MM.1S (cell line): Measurements from ENCODE around the gene HSPA1L.
A peak's percentile ranks its signal among the peaks of the same experiment; 100 is the strongest.

ENCODE experiments used
- DNase-seq: peaks from one replicate; pipeline ENCODE4 v3.0.0-alpha.2; 2015
- H2AFZ ChIP-seq: fragments of 300-600 bp; sonication (generic); 2 replicates; pipeline ENCODE4 v1.6.0; 2016; ENCODE audit warnings: antibody characterized with exemption, low read length
- H3F3A ChIP-seq: fragments of 300-600 bp; sonication (generic); 2 replicates; pipeline ENCODE4 v1.6.1; 2016; ENCODE audit warnings: mild to moderate bottlenecking, antibody characterized with exemption, low read length, moderate library complexity, mixed read lengths; ENCODE audit not compliant: insufficient read depth
- H3K27ac ChIP-seq: fragments of 300-600 bp; sonication (generic); 2 replicates; pipeline ENCODE4 v1.5.1; 2016; ENCODE audit warnings: mild to moderate bottlenecking, low read length
- H3K27me3 ChIP-seq: fragments of 300-600 bp; sonication (generic); replicated peaks from 2 replicates; pipeline ENCODE4 v1.6.0; 2016; ENCODE audit warnings: low read length; ENCODE audit not compliant: insufficient read depth
- H3K36me3 ChIP-seq: fragments of 300-600 bp; sonication (generic); replicated peaks from 2 replicates; pipeline ENCODE4 v1.6.1; 2016; ENCODE audit warnings: mild to moderate bottlenecking, low read length, mixed read lengths; ENCODE audit not compliant: insufficient read depth
- H3K4me1 ChIP-seq: fragments of 300-600 bp; sonication (generic); 2 replicates; pipeline ENCODE4 v1.6.1; 2016; ENCODE audit warnings: low read length, mixed read lengths
- H3K4me2 ChIP-seq: fragments of 300-600 bp; sonication (generic); 2 replicates; pipeline ENCODE4 v1.6.0; 2016; ENCODE audit warnings: low read depth, low read length
- H3K4me3 ChIP-seq: fragments of 300-600 bp; sonication (generic); 2 replicates; pipeline ENCODE4 v1.5.1; 2016; ENCODE audit warnings: low read length, mixed read lengths
- H3K79me2 ChIP-seq: fragments of 300-600 bp; sonication (generic); 2 replicates; pipeline ENCODE4 v1.6.1; 2016; ENCODE audit warnings: mixed run types, low read length, mixed read lengths
- H3K9ac ChIP-seq: fragments of 300-600 bp; sonication (generic); 2 replicates; pipeline ENCODE4 v1.6.1; 2016; ENCODE audit warnings: low read length, mixed read lengths
- H3K9me2 ChIP-seq: fragments of 300-600 bp; sonication (generic); replicated peaks from 2 replicates; pipeline ENCODE4 v1.6.1; 2016; ENCODE audit warnings: mild to moderate bottlenecking, low read length, mixed read lengths; ENCODE audit not compliant: insufficient read depth
- H3K9me3 ChIP-seq: fragments of 300-600 bp; sonication (generic); replicated peaks from 2 replicates; pipeline ENCODE4 v1.6.1; 2016; ENCODE audit warnings: mild to moderate bottlenecking, low read length, mixed read lengths; ENCODE audit not compliant: insufficient read depth
- H4K20me1 ChIP-seq: fragments of 300-600 bp; sonication (generic); 2 replicates; pipeline ENCODE4 v1.6.1; 2016; ENCODE audit warnings: mild to moderate bottlenecking, low read length, moderate library complexity, mixed read lengths; ENCODE audit not compliant: insufficient read depth
- CTCF ChIP-seq: fragments of 300-600 bp; sonication (generic); IDR thresholded peaks from 2 replicates; pipeline ENCODE4 v1.5.1; 2016; ENCODE audit warnings: antibody characterized with exemption, low read length, mixed read lengths
- EZH2 ChIP-seq: fragments of 300-600 bp; sonication (generic); optimal IDR thresholded peaks from 2 replicates; pipeline ENCODE3; 2017; ENCODE audit warnings: low read depth, mild to moderate bottlenecking, antibody characterized with exemption, low read length, mixed read lengths
- EZH2phosphoT487 ChIP-seq: fragments of 300-600 bp; sonication (generic); IDR thresholded peaks from 2 replicates; pipeline ENCODE4 v1.6.1; 2018; ENCODE audit warnings: antibody characterized with exemption, low read length

HSPA1L gene

GRCh38 chr6:31778999-31779885 lies 35.8 kb downstream of the HSPA1L start:
- TF ChIP-seq EZH2phosphoT487 (no peak), CTCF (no peak), EZH2 (no peak)
- Histone ChIP-seq H3K27ac (peak overlapping the region; percentile 96; the same call in 1 of the 2 replicates), H3K79me2 (peaks cover 45% of the 10 kb centered on the region), H3K36me3 (peaks cover 13% of the 10 kb centered on the region), H3K27me3 (no peaks in the 10 kb centered on the region), H3K4me1 (peaks cover 30% of the 10 kb centered on the region), H3K4me3 (no peak overlapping the region), H3K9me2 (no peaks in the 10 kb centered on the region), H3F3A (peaks cover 33% of the 10 kb centered on the region), H4K20me1 (no peaks in the 10 kb centered on the region), H2AFZ (no peak overlapping the region), H3K9ac (no peak overlapping the region), H3K9me3 (no peaks in the 10 kb centered on the region), H3K4me2 (no peak overlapping the region)
- DNase-seq = no peak

GRCh38 chr6:31778193-31778592 lies 36.9 kb downstream of the HSPA1L start:
- no peak for TF ChIP-seq EZH2
- TF ChIP-seq EZH2phosphoT487 = no peak
- TF ChIP-seq CTCF = no peak
- H3K36me3 ChIP-seq = peaks cover 11% of the 10 kb centered on the region; the same call in 1 of the 2 replicates
- H3K27ac ChIP-seq = peak overlapping the region; percentile 96
- H3K4me2 ChIP-seq = peak overlapping the region; percentile 99; the same call in 1 of the 2 replicates
- H3K9ac ChIP-seq = peak overlapping the region; percentile 93; the same call in 1 of the 2 replicates
- H3F3A ChIP-seq = peaks cover 33% of the 10 kb centered on the region
- no peak overlapping the region for H3K4me3 ChIP-seq
- H2AFZ ChIP-seq = no peak overlapping the region
- H3K9me3 ChIP-seq = no peaks in the 10 kb centered on the region
- DNase-seq = no peak
- H3K27me3 ChIP-seq = no peaks in the 10 kb centered on the region
- H3K9me2 ChIP-seq = no peaks in the 10 kb centered on the region
- H4K20me1 ChIP-seq = no peaks in the 10 kb centered on the region
- H3K79me2 ChIP-seq = peaks cover 40% of the 10 kb centered on the region
- peaks cover 30% of the 10 kb centered on the region for H3K4me1 ChIP-seq

- Histone ChIP-seq H4K20me1 (no peaks in the 10 kb centered on the region), H3K27me3 (no peaks in the 10 kb centered on the region), H3K4me1 (peaks cover 30% of the 10 kb centered on the region), H3K9me2 (no peaks in the 10 kb centered on the region), H2AFZ (no peak overlapping the region), H3K27ac (peak overlapping the region; percentile 96), H3K79me2 (peaks cover 37% of the 10 kb centered on the region), H3K4me3 (peak overlapping the region; percentile 39; the same call in 1 of the 2 replicates), H3K36me3 (peaks cover 8% of the 10 kb centered on the region; the same call in 1 of the 2 replicates), H3K4me2 (peak overlapping the region; percentile 99), H3F3A (peaks cover 33% of the 10 kb centered on the region), H3K9ac (peak overlapping the region; percentile 93), H3K9me3 (no peaks in the 10 kb centered on the region)
- DNase-seq = no peak
- TF ChIP-seq EZH2 = no peak
Observed at GRCh38 chr6:31777667-31778050, 37.4 kb downstream of the HSPA1L start.
